OCI-LY7 (cell line): ENCODE data around the gene TBC1D5. TPM values are rescaled to one million over a fixed set of nuclear protein-coding genes. Genes with fewer than 3 reads are reported as not detected.

Source experiments
- BruUV-seq: library from RNA; stranded (reverse); fragments of 400-500 nt; replicated peaks from 2 replicates; lab custom pipeline; 2021; lab: Mats Ljungman, UMichigan
- CTCF ChIA-PET: fragments of 300-600 bp; sonication (Branson Sonifier 250); formaldehyde crosslinking; loops from one replicate; lab custom pipeline; 2022; ENCODE audit warnings: antibody characterized with exemption; ENCODE audit not compliant: unreplicated experiment; lab: Charles Lee
- POLR2A ChIA-PET: fragments of 300-600 bp; sonication (Branson Sonifier 250); formaldehyde crosslinking; loops from one replicate; lab custom pipeline; 2022; ENCODE audit warnings: antibody characterized with exemption; lab: Charles Lee
- DNase-seq: peaks from one replicate; pipeline ENCODE4 v3.0.0-alpha.2; 2015; ENCODE audit warnings: low spot score
- H2AFZ ChIP-seq: fragments of 200-600 bp; sonication (generic), shearing (Covaris generic); 2 replicates; pipeline ENCODE4 v1.6.1; 2014; ENCODE audit warnings: mild to moderate bottlenecking, antibody characterized with exemption, low read length, moderate library complexity
- H3K27ac ChIP-seq: fragments of 200-600 bp; sonication (generic); 2 replicates; pipeline ENCODE4 v1.5.1; 2014; ENCODE audit warnings: mixed run types, low read depth, mild to moderate bottlenecking, moderate library complexity, low read length, inconsistent platforms; ENCODE audit not compliant: poor library complexity, severe bottlenecking
- H3K36me3 ChIP-seq: fragments of 200-600 bp; sonication (generic); 2 replicates; pipeline ENCODE4 v1.6.1; 2014; ENCODE audit warnings: mild to moderate bottlenecking, antibody characterized with exemption, low read length, moderate library complexity, mixed read lengths; ENCODE audit not compliant: insufficient read depth
- H3K4me1 ChIP-seq: fragments of 200-600 bp; sonication (generic); 2 replicates; pipeline ENCODE4 v1.5.1; 2014; ENCODE audit warnings: mild to moderate bottlenecking, low read length; ENCODE audit not compliant: insufficient read depth, poor library complexity, severe bottlenecking
- H3K4me2 ChIP-seq: fragments of 200-600 bp; sonication (generic); 2 replicates; pipeline ENCODE4 v1.6.1; 2014; ENCODE audit warnings: mild to moderate bottlenecking, low read length
- H3K4me3 ChIP-seq: fragments of 200-600 bp; sonication (generic); 2 replicates; pipeline ENCODE4 v1.5.1; 2014; ENCODE audit warnings: mild to moderate bottlenecking, low read depth, low read length; ENCODE audit not compliant: poor library complexity, severe bottlenecking
- H3K79me2 ChIP-seq: fragments of 200-600 bp; sonication (generic); 2 replicates; pipeline ENCODE4 v1.6.1; 2016; ENCODE audit warnings: low read depth, mild to moderate bottlenecking, low read length, moderate library complexity, mixed read lengths; ENCODE audit not compliant: insufficient read depth
- H3K9me2 ChIP-seq: fragments of 200-600 bp; sonication (generic); 2 replicates; pipeline ENCODE4 v1.6.1; 2016; ENCODE audit warnings: mild to moderate bottlenecking, low read length, mixed read lengths; ENCODE audit not compliant: insufficient read depth
- H3K9me3 ChIP-seq: fragments of 200-600 bp; sonication (generic); 2 replicates; pipeline ENCODE4 v1.6.1; 2014; ENCODE audit warnings: mild to moderate bottlenecking, mixed run types, low read length, mixed read lengths
- H4K20me1 ChIP-seq: fragments of 200-600 bp; sonication (generic); 2 replicates; pipeline ENCODE4 v1.6.1; 2014; ENCODE audit warnings: mild to moderate bottlenecking, antibody characterized with exemption, low read length, moderate library complexity, mixed read lengths; ENCODE audit not compliant: insufficient read depth
- CTCF ChIP-seq: fragments of 200-600 bp; sonication (generic); conservative IDR thresholded peaks from 2 replicates; pipeline ENCODE4 v1.5.1; 2014; ENCODE audit warnings: mild to moderate bottlenecking, antibody characterized with exemption, low read length, moderate library complexity, mixed read lengths
- EZH2phosphoT487 ChIP-seq: fragments of 200-600 bp; sonication (generic); IDR thresholded peaks from 2 replicates; pipeline ENCODE4 v1.6.1; 2018; ENCODE audit warnings: low read depth, borderline replicate concordance, mild to moderate bottlenecking, mixed run types, antibody characterized with exemption, low read length, moderate library complexity, mixed read lengths
- intact Hi-C: fragments of 100-400 bp; cut with micrococcal nuclease; formaldehyde crosslinking; loops from one replicate; pipeline ENCODE4 v1.10.0; 2022; ENCODE audit not compliant: unreplicated experiment
- total RNA-seq, 2 experiments: library from RNA; depleted of rRNA in 1 of 2; stranded (reverse); fragments of >200 nt in 1 of 2; shearing (Covaris generic) in 1 of 2; gene quantifications; 2 replicates each; pipeline ENCODE4 v1.2.3, GENCODE V29; 2014 to 2022

Gene TBC1D5
- total RNA-seq, 2 experiments from 2014 or later = 78.5 to 82.4 TPM

GRCh38 chr3:17372362-17373210 lies 369.8 kb downstream of the TBC1D5 start:
- TF ChIP-seq CTCF (no peak), EZH2phosphoT487 (no peak)
- H4K20me1 ChIP-seq = no peaks in the 10 kb centered on the region
- BruUV-seq = no TSS peak
- H2AFZ ChIP-seq = no peak overlapping the region
- H3K4me1 ChIP-seq = no peaks in the 10 kb centered on the region
- H3K4me3 ChIP-seq = no peak overlapping the region
- H3K9me3 ChIP-seq = no peaks in the 10 kb centered on the region
- H3K27ac ChIP-seq = no peak overlapping the region
- peaks cover 28% of the 10 kb centered on the region; the same call in 1 of the 2 replicates for H3K36me3 ChIP-seq
- H3K79me2 ChIP-seq = no peaks in the 10 kb centered on the region
- no peak overlapping the region for H3K4me2 ChIP-seq
- CTCF ChIA-PET = no interaction called here
- H3K9me2 ChIP-seq = no peaks in the 10 kb centered on the region
- DNase-seq = no peak
- intact Hi-C loops = no loop called here
- POLR2A ChIA-PET = no interaction called here

GRCh38 chr3:17369973-17370372 lies 372.5 kb downstream of the TBC1D5 start:
- no TSS peak for BruUV-seq
- Histone ChIP-seq H2AFZ (no peak overlapping the region), H3K9me2 (no peaks in the 10 kb centered on the region), H3K9me3 (no peaks in the 10 kb centered on the region), H3K4me3 (no peak overlapping the region), H4K20me1 (no peaks in the 10 kb centered on the region), H3K27ac (no peak overlapping the region), H3K4me2 (no peak overlapping the region), H3K79me2 (no peaks in the 10 kb centered on the region), H3K36me3 (peaks cover 22% of the 10 kb centered on the region; the same call in 1 of the 2 replicates), H3K4me1 (no peaks in the 10 kb centered on the region)
- POLR2A ChIA-PET = interaction anchor here (0.6 to 1.6 kb wide), 4 partner anchors 9 to 679 kb away, joined by 3 to 5 read pairs (median 4); no protein-coding TSS in a partner anchor
- no peak for DNase-seq
- intact Hi-C loops = no loop called here
- TF ChIP-seq CTCF (no peak), EZH2phosphoT487 (no peak)
- CTCF ChIA-PET = no interaction called here

GRCh38 chr3:17367171-17367570 lies 375.3 kb downstream of the TBC1D5 start:
- no peaks in the 10 kb centered on the region for H4K20me1 ChIP-seq
- H3K4me2 ChIP-seq = no peak overlapping the region
- H3K79me2 ChIP-seq = no peaks in the 10 kb centered on the region
- no TSS peak for BruUV-seq
- H3K27ac ChIP-seq = no peak overlapping the region
- ChIA-PET POLR2A (no interaction called here), CTCF (no interaction called here)
- no peaks in the 10 kb centered on the region for H3K9me3 ChIP-seq
- no peak overlapping the region for H3K4me3 ChIP-seq
- H3K36me3 ChIP-seq = peaks cover 18% of the 10 kb centered on the region; the same call in 1 of the 2 replicates
- H3K9me2 ChIP-seq = no peaks in the 10 kb centered on the region
- H3K4me1 ChIP-seq = no peaks in the 10 kb centered on the region
- intact Hi-C loops = no loop called here
- no peak for TF ChIP-seq EZH2phosphoT487
- TF ChIP-seq CTCF = no peak
- no peak overlapping the region for H2AFZ ChIP-seq
- DNase-seq = no peak
